Measurements from ENCODE around the gene ELANE. TPM values are rescaled to one million over a fixed set of nuclear protein-coding genes. Genes with fewer than 3 reads are reported as not detected.

Gene ELANE
- polyA plus RNA-seq, 1 experiment, result not detected

DNA sequence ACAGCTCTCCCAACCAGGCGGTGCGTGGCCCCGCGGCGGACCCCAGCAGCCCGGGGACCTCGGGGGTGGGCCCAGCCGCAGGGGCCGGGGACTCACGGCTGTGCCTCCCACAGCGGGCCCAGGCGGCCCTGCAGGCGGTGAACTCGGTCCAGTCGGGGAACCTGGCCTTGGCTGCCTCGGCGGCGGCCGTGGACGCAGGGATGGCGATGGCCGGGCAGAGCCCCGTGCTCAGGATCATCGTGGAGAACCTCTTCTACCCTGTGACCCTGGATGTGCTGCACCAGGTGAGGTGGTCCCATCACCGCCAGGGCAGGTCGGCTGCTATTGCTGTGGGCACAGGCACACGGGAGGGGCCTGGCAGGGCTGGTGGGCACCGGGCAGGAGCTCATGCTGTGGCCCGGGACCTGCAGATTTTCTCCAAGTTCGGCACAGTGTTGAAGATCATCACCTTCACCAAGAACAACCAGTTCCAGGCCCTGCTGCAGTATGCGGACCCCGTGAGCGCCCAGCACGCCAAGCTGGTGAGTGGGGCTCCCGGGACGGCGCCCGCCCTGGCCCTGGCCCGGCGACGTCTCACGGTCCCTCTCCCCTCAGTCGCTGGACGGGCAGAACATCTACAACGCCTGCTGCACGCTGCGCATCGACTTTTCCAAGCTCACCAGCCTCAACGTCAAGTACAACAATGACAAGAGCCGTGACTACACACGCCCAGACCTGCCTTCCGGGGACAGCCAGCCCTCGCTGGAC lies 47.5 kb upstream of the ELANE start:
- no peak for DNase-seq (ENCODE audit: low read depth, low spot score)

DNA sequence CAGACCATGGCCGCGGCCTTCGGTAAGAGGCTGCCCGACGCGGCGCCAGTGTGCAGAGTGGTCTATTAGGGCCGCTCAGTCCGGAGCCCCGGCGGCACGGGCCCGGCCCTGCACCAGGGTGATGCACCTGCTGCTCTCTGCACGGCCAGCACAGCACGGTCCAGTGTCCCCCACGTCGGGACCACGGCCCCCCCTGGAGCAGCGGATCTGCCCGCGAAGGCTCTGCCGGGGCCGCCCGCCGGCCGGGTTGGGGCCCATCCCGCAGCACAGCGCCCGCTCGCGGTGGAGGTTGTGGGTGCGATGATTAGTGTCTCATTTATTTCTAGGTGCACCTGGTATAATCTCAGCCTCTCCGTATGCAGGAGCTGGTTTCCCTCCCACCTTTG lies 46.9 kb upstream of the ELANE start:
- Histone ChIP-seq H3K9me3 (ENCODE audit: control insufficient read depth, insufficient read depth, low read length) (no peaks in the 10 kb centered on the region; the same call in 1 of the 2 replicates), H3K27me3 (ENCODE audit: control insufficient read depth, insufficient read depth, low read length) (no peaks in the 10 kb centered on the region), H3K27ac (ENCODE audit: low read depth, low read length) (no peak overlapping the region), H3K4me3 (ENCODE audit: low read depth, low read length) (no peak overlapping the region)
- POLR2A ChIA-PET, result no interaction called here
- CTCF ChIA-PET, result no interaction called here
- no peak for DNase-seq (ENCODE audit: low read depth, low spot score)
- TF ChIP-seq, protein P1, sequence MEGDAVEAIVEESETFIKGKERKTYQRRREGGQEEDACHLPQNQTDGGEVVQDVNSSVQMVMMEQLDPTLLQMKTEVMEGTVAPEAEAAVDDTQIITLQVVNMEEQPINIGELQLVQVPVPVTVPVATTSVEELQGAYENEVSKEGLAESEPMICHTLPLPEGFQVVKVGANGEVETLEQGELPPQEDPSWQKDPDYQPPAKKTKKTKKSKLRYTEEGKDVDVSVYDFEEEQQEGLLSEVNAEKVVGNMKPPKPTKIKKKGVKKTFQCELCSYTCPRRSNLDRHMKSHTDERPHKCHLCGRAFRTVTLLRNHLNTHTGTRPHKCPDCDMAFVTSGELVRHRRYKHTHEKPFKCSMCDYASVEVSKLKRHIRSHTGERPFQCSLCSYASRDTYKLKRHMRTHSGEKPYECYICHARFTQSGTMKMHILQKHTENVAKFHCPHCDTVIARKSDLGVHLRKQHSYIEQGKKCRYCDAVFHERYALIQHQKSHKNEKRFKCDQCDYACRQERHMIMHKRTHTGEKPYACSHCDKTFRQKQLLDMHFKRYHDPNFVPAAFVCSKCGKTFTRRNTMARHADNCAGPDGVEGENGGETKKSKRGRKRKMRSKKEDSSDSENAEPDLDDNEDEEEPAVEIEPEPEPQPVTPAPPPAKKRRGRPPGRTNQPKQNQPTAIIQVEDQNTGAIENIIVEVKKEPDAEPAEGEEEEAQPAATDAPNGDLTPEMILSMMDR (IDR thresholded peaks at IDR 0.05; ENCODE audit: low read depth, low read length), result no peak

More for the DNA sequence above, 47.5 kb upstream of the ELANE start:
- Histone ChIP-seq H3K9me3 (ENCODE audit: control insufficient read depth, insufficient read depth, low read length) (no peaks in the 10 kb centered on the region; the same call in 1 of the 2 replicates), H3K4me3 (ENCODE audit: low read depth, low read length) (no peak overlapping the region), H3K27me3 (ENCODE audit: control insufficient read depth, insufficient read depth, low read length) (no peaks in the 10 kb centered on the region), H3K27ac (ENCODE audit: low read depth, low read length) (no peak overlapping the region)
- TF ChIP-seq, protein P1 (IDR thresholded peaks at IDR 0.05; ENCODE audit: low read depth, low read length), result no peak
- CTCF ChIA-PET, result no interaction called here
- POLR2A ChIA-PET, result interaction anchor here (0.6 to 1.3 kb wide), 2 partner anchors 40 to 55 kb away, joined by 3 to 4 read pairs; partner anchors contain the start of gene CFD

DNA sequence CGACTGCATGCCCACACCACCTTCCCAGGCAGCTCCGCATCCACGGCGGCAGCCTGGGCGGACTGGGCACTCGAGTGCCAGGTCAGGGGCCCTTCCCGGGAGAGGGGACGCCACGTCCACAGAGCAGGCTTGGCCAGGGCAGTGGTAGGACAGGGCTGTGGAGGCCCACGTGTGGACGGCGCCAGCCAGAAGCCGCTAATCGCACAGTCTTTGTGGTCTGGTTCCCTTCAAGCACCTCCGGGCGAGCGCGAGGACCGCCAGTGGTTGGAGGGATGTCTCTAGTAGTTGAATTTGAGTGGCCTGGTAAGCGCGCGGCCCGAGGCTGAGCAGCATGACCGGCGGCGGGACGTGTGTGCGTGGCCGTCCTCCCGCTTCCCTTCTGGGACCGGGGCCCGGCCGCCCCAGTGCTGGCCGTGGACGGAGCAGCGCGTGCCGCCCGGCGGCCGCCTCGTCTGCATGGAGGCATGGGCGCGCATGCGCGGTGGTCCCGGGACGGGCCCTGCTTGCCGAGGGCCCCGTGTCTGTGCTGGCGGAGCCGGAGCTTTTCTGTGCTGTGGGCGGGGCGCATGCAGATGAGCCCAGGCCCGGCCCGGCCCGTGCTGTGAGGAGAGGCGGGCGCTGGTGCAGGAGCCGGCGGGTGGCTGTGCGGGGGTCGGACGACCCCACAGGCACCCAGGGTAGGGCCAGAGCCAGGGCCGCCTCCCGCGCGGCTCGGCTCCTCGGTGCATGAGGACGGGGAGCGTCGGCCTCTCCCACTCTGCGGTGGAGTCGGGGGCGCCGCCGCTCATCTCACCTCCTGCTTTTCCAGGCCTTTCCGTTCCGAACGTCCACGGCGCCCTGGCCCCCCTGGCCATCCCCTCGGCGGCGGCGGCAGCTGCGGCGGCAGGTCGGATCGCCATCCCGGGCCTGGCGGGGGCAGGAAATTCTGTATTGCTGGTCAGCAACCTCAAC lies 46.2 kb upstream of the ELANE start:
- POLR2A ChIA-PET, result interaction anchor here (0.6 kb wide), 1 partner anchor 27 kb away, joined by 10 read pairs; no protein-coding TSS in a partner anchor
- TF ChIP-seq, protein P1 (IDR thresholded peaks at IDR 0.05; ENCODE audit: low read depth, low read length), result no peak
- Histone ChIP-seq H3K27ac (ENCODE audit: low read depth, low read length) (no peak overlapping the region), H3K27me3 (ENCODE audit: control insufficient read depth, insufficient read depth, low read length) (no peaks in the 10 kb centered on the region), H3K4me3 (ENCODE audit: low read depth, low read length) (no peak overlapping the region), H3K9me3 (ENCODE audit: control insufficient read depth, insufficient read depth, low read length) (peaks cover 6% of the 10 kb centered on the region; the same call in 1 of the 2 replicates)
- DNase-seq (ENCODE audit: low read depth, low spot score), result no peak
- CTCF ChIA-PET, result no interaction called here

DNA sequence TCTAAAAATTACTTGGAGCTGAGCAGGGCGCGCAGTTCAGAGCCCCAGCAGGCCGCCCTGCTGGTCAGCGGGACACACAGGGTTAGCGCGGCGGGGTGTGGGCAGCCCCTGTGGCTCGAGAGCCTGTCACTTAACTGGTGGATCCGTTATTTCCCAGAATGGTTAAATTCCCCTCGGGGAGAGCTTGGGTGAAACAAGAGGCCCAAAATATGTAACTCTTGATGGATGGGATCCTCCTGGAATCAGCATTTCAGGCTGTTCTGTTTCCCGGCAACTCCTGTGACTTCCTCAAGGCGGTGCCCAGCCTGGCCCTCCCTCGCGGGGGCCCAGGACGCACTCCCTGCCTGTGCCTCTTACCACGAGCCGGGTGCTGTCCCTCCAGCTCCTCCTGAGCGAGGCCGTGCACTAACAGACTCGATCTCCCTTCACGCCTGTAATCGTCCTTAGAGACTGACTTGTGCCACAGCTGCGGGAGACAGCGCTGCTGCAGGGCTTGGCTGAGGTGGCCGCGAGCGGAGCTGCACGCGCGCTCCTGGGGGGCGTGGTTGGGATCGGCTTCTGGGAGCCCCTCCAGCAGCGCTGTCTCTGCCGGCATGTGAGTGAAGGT lies 45.2 kb upstream of the ELANE start:
- H3K27ac ChIP-seq (ENCODE audit: low read depth, low read length), result no peak overlapping the region
- ChIA-PET POLR2A (no interaction called here), CTCF (no interaction called here)
- DNase-seq (ENCODE audit: low read depth, low spot score), result no peak
- H3K9me3 ChIP-seq (ENCODE audit: control insufficient read depth, insufficient read depth, low read length), result peaks cover 12% of the 10 kb centered on the region; the same call in 1 of the 2 replicates
- no peaks in the 10 kb centered on the region for H3K27me3 ChIP-seq (ENCODE audit: control insufficient read depth, insufficient read depth, low read length)
- TF ChIP-seq, protein P1 (IDR thresholded peaks at IDR 0.05; ENCODE audit: low read depth, low read length), result no peak
- no peak overlapping the region for H3K4me3 ChIP-seq (ENCODE audit: low read depth, low read length)
